ENCODE results near the gene TADA3.

The TADA3 gene

DNA sequence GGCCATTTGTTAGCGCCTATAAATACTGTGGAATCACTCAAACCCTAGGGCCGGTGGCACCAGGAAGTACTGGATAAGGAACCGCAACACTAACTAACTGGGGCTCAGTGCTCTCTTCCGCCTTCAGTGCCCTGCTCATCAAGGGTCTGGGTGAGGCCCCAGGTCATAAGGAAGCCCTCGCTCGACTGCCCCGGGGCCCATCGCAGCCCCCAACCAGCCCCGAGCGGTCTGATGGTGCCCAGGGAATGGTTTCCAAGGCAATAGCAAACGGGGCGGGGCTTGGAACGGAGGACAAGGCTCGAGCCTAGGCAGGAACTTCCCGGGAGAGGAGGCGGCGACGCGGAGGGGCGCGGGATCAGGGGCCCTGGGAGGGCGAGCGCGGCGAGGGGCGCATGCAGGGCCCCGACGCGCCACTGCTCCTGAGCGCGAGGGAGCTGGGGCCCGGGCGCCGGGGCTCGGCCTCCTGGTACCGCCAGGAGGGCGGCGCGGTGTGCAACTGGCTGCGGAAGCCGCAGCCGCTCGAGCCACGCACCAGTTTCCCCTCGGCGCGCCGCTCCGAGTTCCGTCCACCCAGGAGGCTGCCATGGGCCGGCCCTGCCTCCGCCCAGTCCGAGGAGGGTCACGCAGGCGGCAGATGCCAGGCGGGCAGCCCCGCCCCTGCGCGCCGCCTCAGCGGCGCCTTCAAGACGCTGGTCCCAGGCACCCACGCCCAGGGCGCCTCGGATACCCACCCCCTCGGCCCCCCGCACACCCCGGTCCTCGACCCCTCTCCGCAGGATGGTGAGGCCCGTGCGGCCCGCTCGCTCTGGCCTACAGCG is 17.6 kb upstream of the TADA3 start, which contains the start of gene TTLL3:
Gene TTLL3 (plus strand): TSS at position 648 of the 818 bp plus-strand sequence. CDS start 400 bp downstream, outside the sequence.
- DNase-seq = peak; percentile 45 to 51

DNA sequence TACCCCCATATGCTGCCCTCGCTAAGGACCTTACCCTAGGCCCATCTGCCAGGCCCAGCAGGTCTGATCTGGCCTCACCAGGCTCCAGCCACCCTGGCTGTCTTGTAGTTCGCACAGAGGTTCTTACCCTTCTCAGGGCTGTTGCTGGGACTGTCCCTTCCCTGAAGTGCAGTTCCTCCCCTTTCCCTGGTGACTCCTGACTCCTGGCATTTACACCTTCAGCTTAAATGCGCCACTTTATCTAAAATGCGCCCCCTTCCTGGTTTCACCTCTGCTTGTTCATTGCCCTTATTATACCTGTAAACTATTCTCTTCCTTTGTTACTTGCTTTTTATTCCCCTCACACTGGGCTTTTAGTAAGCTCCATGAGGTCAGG is 17.0 kb upstream of the TADA3 start:
- DNase-seq = no peak

DNA sequence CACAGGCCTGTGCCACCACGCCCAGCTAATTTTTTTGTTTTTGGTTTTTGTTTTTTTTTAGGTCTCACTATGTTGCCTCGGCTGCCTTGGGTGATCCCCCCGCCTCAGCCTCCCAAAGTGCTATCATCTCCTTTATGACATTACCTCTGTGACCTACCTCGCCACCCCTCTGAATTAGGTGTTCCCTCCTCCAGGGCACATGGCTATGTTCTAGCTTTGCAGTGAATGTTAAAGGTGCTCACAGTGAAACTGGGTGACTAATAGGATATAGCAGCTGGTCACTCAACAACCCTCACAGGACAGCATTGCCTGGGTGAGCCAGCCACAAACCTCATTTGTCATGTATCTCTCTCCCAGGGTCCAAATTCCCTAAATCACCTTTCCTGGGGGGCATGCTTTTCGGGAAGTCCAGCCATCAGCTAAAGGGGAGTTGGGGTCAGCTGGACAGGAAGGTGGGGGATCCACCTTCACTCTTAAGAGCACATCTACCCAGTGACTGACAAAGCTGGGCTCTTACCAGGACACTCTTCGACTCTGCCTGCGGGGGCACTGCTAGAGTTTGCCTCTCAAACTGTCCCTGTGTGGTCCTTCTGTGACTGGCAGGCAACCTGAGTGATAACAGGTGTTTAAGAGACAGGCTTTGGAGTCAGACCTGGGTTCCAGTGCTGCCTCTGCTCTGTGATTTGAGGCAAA is 16.2 kb upstream of the TADA3 start:
- peak in 1 of 2 experiments; percentile 37 for DNase-seq

DNA sequence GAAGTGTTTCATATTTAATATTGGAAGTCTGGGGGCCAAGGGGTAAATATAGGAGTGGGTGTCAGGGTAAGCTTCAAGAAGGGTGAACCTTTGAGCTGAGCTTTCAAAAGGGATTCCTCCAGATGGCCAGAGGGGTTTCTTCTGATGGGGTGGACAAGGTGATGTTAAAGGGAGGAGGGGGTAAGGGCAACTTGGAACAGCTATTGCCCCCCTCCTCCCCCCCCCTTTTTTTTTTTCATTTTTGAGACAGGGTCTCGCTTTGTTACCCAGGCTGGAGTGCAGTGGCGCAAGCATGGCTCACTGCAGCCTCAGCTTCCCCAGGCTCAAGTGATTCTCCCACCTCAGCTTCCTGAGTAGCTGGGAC is 15.7 kb upstream of the TADA3 start:
- DNase-seq = no peak

DNA sequence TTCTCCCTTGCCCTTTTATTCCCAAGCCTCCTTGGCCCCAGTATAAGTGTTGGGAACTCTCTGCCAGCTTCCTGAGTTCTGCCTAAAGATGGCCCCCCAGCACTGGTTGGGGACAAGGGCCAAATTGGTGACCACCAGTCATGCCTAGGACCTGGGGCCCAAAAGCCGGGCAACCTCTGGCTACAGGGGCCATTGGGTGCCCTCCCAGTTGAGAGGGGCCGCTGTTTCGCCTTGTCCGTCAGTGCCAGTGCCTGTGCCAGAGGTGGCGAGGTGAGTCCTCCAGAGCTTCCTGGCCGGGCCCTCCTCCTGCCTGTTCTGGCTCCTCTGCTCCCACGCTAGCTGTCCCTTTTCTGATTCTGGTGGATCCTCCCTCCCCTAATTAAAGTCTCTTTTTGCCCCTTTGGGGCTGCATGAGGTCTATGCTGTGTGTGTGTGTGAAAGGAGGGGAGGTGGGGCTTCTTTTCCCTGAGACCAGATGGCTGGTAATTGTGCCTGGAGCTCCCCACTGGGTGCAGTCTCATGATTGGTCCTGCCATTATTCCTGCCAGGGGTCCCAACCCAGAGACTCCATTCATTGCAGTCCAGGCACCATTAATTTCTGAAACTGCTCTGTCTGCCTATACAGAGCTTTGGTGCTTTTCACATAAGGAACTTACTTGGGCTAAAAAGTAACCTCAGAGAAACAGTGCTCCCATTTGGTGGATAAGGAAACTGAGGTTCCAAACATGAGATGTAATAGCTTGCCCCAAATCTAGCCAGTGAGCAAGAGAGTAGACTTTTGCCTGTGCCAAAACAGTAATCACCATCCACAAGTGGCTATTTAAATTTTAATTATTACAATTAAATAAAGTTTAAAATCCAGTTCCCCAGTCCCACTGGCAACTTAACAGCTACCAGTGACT is 14.7 kb upstream of the TADA3 start:
- DNase-seq = peak in 1 of 2 experiments; percentile 11

DNA sequence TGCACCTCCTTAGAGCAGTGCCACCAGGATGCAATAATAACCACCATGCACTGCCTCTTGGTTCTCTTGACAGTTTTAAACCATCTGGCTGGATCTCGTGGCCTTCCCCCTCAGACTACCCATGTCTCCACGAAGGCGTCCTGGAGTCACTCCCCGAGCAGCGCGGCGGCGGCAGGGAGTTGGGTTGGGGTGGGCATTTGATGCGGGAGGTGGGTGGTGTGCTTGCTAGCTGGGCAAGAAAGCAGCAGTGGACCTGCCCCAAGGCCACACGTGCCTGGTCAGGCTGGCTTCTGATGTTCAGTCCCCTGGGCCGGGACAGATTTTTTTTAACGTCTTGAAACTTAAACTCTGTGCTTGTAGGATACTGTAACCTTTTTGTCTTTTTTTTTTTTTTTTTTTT is 13.9 kb upstream of the TADA3 start:
- DNase-seq = no peak

DNA sequence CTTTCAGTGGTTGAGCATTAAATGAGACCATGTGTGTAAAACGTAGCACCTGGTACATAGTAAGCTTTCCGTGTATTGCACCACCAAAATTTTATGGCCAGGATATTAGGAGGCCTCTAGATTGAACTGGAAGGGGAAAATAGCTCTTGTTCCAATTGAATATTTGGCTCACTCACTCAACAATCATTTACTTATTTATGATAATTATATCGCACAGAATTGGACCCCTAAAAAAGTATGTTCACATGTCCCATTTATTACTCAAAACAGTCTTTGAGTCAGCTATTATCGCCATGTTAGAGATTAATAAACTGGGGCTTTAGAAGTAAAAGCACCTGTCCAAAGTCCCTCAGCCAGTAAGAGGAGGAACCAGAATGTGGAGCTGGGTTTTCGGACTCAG is 12.7 kb upstream of the TADA3 start:
- DNase-seq = no peak

DNA sequence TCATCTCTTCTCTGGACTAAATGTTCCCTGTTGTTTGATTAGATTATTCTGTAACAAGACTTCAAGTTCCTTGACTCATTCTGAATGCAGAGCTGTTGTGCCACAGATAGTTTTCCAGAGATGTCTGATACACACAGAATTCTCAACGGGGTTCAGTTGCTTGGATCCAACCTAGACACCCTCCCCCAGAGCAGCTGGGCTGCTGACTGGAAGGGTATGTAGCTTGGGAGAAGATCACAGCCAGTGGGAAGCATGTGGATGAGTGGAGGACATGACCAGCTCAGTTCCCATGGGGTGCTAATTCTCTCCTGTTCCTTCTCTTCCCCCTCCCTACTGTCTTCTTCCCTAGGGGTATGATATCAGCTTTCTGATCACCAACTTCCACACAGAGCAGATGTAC is 11.2 kb upstream of the TADA3 start:
- DNase-seq = no peak

DNA sequence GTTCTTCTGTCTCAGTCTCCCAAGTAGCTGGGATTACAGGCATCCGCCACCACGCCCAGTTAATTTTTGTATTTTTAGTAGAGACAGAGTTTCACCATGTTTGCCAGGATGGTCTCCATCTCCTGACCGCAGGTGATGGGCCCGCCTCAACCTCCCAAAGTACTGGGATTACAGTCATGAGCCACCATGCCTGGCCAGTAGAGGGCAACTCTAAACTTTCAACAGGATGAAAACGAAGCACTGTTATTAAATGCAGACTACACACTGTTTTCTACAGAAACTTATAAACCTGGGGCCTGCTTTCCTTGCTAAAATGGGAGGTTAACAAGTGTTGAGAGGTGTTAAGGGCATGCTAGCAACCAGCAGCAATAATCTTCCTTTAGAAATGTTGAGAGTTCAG is 8.3 kb upstream of the TADA3 start:
- DNase-seq = no peak

DNA sequence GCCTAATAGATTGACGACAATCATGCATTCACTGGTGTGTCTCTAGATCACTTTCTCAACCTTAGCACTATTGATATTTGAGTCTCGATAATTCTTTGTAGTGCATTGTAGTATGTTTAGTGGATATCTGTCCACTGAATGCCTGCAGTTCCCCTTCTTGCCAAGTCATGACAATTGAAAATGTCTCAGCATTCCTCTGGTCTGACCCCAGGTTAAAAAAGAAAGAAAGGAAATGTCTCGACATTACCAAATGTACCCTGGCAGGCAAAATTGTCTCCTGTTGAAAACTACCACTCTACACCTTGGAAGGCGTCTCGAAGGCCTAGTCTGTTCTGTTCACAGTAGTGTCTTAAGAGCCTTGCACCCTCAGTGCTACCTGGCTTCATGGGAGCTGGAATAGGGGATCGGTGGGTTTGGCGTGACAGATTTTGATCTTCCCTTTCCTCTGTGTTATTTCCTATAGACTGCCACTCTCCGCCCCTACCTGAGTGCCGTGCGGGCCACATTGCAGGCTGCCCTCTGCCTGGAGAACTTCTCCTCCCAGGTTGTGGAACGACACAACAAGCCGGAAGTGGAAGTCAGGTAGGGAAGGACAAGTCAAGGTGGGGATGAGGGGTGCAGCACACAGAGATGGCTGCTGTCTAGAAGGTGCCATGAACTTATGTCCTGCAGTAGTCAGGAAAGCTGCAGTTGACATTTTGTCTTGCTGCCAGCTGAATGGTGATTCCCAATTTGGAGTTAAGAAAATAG is 5.1 kb upstream of the TADA3 start:
- no peak for DNase-seq

DNA sequence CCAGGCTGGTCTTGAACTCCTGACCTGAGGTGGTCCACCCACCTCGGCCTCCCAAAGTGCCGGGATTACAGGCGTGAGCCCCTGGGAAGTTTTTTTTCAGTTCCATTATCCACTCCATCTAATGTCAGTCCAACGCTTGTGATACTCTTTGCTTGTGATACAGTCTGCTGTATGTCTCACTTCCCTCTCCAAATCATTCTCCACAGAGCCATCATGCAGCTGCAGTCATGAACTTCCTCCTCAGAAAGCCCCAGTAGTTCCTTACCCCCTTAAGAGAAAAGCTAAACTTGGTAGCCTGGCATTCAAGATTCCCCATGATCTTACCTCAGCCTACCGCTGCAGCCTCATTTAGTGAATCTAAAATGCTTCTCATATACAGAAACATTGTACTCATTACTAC is 2.9 kb upstream of the TADA3 start:
- no peak for DNase-seq

DNA sequence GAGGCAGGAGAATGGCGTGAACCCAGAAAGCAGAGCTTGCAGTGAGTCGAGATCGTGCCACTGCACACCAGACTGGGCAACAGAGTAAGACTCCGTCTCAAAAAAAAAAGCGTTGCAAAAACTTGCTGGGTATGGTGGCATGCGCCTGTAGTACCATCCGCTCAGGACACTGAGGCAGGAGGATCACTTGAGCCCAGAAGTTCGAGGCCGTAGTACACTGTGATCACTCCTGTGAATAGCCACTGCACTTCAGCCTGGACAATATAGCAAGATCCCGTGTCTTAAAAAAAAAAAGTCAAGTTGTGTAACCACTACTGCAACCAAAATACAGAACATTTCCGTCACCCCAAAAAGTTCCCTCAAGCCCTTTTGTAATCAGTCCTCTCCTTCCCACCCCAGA is 2.1 kb upstream of the TADA3 start:
- no peak for DNase-seq

DNA sequence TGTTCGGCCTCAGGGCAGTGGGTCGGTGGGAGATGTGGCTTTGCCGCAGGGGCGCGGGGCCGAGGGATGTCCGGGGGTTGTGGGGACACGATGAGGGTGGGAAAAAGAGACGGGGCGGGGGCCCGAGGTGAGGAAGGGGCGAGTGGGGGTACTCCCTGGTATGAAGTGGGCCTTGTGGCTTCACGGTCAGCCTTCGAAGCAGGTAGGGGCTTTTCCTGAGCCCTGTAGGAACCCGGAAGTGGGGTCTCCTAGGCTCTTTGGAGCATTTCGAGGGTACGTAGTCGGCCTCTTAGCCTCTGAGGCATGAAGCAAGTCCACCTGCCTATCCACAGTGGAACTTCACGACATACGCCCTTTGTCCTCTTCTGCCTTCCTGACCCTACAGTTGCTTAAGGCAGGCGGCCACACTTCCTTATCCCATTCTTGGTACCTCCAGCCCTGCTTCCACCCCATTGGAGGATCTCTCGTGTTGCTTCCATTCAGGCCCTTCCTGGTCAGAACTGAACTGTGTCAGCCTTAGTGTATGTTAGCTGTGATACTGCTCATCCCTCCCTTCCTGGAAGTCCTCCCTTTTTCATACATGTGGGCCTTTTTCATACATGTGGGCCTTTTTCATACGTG is 998 bp upstream of the TADA3 start:
- no peak for DNase-seq

DNA sequence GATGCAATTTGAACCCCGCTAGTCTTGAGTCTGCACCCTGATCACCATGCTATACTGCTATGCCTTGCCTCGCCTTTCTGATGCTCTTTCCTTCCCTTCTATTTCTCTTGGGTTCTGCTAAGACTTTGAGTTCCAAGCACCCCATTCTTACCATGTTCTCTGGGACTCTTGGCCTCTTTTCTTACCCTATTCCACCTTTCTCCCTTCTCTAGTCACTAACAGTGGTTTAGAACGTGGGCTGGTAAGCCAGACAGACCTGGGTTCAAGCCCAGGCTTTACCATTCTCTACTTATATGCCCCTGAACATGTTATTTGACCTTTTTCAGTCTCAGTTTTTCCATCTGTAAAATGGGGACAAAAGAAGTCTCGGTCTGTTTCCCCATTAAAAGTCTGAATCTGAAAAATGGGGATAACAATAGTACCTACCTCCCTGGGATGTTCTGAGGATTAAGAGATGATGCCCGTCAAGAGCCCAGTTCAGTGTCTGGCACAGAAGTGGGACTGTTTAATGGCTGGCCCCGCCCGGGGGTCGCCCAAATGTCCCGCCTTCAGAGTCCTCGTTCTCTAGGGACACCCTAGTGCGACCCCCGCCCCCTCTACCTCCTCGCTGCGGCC is 376 bp downstream of the TADA3 start:
- DNase-seq = no peak

DNA sequence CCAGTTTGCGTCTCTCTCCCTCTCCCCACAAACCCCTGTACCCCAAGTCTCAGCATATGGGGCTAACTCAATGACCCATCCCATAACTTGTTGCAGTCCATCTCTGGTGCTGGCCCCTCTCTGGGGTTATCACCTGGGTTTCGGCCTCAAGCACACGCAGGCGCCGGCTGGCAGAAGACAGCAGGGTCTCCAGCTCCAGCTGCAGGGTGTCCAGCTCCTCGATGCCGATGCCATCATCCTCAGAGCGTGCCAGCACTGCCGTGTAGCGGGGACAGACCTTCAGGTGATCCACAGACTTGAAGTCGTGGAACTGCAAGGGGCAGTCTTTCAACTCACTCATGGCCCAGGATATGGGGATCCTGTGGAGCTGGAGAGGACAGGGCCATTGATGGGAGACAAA is 1.1 kb downstream of the TADA3 start:
- no peak for DNase-seq

DNA sequence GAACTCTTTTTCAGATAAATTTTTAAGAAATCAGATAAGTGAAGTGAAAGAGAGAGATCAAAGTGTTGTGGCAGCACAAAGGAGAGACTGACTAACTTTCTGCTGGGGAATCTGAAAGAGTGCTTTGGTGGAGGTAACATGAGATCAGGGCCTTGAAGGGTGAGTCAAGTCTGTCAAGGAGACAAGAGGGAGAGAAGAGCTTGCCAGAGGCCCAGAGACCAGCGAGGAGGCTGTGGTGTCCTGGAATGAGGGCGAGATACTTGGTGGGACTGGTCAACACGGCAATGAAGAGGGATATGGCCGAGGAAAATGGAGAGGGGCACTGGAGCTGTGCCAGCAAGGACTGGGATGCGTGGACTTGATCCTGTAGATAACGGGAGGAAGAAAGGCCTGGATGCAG is 4.6 kb downstream of the TADA3 start:
- no peak for DNase-seq

DNA sequence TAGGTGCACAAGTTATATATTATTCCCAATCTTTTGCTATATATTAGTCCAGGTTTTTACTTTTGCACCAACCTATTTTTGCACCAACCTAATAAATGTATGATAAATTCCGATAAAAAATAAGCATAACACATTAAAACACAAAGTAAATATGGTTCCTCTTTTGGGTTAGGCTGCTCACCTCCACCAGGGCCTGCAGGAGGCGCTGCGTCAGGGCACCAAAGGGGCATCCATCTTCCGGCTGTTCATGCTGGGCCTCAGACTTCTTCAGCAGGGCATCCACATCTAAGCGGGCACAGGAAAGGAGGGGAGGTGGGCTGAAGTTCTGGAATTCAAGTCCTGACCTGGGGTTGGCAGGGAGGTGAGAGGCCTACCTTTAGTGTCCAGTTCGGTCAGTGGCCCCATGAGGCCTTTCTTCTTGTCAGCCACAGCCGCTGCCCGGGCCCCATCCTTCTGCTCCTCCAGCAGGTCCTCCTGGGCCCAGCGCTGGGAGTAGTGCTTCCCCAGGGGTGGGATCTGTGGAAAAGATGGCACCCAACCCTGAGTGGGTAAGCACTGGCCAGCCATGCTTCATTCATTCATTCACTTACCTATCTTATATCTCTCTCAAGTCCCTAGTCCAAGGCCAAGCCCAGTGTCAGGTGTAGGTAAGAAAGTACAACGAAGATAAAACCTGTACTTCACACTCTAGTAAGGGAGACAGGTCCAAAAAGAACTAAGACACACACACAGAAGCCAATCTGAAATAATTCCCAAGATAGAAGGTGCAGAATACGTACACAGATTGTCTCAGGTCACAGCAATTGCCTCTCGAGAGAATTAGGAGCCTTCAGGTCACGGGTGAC is 5.2 kb downstream of the TADA3 start:
- no peak for DNase-seq

DNA sequence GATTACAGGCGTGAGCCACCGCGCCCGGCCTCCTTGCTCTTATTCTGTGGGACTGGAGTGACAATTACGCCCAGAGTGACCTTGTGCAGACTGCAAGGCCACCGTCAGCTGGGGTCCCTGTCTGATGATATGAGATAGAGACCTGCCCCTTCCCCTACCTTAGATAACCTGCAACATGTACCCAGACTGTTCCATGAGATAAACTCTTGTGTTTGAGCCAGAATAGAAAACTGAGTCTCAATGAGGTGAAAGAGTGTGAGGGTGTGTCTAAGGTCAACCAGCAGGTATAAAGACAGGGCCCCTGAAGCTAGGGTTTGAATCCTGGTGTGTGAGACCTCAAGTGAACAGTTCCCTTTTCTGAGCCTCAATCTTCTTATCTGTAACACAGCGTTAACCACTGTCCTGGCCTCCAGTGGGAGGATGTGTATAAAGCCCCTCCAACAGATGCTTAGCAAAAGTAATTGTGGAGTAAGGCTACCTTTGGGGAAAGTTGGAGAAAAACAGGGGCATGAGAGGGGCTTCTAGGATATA is 6.0 kb downstream of the TADA3 start:
- DNase-seq = no peak

DNA sequence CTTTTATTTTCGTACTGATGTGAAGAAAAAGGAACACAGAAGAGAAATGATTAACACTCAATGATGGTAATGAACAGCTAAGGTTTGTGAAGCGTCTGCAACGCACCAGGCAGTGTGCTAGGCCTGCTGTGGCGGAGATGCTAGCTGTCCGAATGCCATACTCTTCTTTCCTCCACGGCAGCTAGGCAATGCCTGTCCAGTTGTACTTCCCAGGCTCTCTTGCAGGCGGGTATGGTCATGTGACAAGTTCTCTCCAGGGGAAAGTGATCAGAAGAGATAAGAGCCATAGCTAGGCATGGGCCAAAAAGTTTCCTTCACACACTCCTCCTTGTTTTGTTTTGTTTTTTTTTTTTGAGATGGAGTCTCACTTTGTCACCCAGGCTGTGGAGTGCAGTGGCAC is 6.7 kb downstream of the TADA3 start:
- no peak for DNase-seq

DNA sequence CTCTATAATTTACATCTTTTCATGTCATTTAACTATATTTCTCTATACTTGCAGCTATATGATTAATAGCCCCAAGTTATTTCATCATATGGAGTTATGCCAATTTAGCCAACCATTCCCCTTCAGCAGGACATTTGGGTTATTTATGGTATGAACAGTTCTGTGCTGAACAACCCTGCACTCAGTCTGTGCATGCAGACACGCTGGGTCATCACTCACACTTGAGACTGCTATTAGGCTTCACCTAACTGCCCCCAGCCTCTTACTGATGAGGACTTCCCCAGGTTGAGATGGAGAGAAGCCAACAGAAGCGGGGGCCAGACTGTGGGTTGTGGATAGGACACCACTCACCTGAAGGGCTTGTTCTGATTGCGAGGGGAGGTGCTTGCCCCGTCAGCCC is 7.3 kb downstream of the TADA3 start:
- DNase-seq = no peak

DNA sequence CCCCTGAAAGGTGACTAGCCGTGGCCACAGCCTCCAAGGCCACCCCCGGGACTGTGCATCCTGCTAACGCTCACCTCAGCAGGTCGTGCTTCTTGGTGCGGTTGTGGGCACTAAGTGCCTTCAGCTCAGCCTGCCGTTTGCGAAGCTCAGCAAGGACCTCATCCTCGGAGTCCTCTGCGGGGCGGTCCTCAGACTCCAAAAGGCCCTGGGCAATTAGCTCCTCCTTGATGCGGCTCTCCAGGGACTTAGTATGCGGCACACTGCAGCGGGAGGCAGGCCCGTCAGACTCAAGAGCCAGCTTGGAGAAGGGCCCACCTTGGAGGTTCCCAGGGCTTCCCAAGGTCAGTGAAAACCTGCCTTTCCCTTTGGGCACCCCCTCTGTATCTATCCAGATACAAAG is 8.3 kb downstream of the TADA3 start:
- no peak for DNase-seq
